GM12865 (cell line): ENCODE results near the gene GPR15LG.

Source experiments
- DNase-seq: peaks from one replicate; pipeline ENCODE4 v3.0.0; 2010; ENCODE audit warnings: low read depth
- H3K4me3 ChIP-seq: 2 replicates; pipeline ENCODE4 v1.5.1; 2011; ENCODE audit warnings: mild to moderate bottlenecking, low read depth, low read length, control low read depth
- CTCF ChIP-seq: IDR thresholded peaks from 2 replicates; pipeline ENCODE4 v1.5.1; 2011; ENCODE audit warnings: low read length, control low read depth, low read depth, inconsistent platforms; ENCODE audit not compliant: insufficient read depth; ENCODE audit errors: missing control alignments

The GPR15LG gene

GRCh38 chr10:84233940-84234339, 60.3 kb downstream of the GPR15LG start:
- DNase-seq = no peak
- no peak overlapping the region for H3K4me3 ChIP-seq
- TF ChIP-seq CTCF = no peak

GRCh38 chr10:84234479-84234878, 60.9 kb downstream of the GPR15LG start:
- TF ChIP-seq CTCF = no peak
- H3K4me3 ChIP-seq = no peak overlapping the region
- no peak for DNase-seq
